HG03439 (cell line): ENCODE results near the gene MBLAC1.
"Not testable (repeated sequence)": the region's sequence is repeated elsewhere in the genome, so short reads cannot be mapped to it uniquely, and the experiment has no call there.

Source experiments
- ATAC-seq: cut with Tn5 transposase; IDR thresholded peaks from one replicate; pipeline ENCODE4 v1.9.1; 2021; ENCODE audit warnings: mild to moderate bottlenecking, moderate library complexity; ENCODE audit not compliant: unreplicated experiment

The MBLAC1 gene

DNA sequence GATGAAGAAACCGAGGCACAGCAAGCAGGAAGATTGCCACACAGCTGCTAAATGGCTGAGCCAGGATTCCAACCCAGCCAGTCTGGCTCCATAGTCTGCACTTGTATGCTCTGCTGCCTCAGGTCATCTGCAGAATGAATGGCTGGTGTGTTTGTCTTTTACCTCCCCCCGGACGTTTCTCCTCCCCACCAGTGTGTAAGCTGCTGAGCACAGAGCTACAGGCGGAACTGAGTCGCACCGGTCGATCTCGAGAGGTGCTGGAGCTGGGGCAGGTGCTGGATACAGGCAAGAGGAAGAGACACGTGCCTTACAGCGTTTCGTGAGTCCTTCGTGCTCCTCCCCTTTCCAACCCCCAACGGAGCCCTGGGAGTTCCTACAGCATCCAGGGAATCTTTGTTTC lies 4.7 kb upstream of the MBLAC1 start:
- no peak for ATAC-seq

DNA sequence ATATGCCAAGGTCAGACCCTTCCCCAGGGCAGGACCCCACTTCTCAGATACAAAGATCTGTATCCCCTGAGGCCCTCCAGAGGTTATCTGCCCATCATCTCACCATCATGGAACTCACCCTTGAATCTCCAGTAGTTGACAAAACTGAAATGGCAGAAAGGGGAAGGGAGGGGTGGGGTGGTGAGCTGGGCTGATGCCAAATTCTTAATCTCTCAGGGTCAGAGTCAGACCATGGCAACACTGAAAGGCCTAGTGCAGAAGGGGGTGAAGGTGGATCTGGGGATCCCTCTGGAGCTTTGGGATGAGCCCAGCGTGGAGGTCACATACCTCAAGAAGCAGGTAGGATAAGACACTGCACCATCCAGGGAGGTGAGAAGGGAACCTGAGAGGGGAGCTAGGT lies 4.2 kb upstream of the MBLAC1 start:
- no peak for ATAC-seq

DNA sequence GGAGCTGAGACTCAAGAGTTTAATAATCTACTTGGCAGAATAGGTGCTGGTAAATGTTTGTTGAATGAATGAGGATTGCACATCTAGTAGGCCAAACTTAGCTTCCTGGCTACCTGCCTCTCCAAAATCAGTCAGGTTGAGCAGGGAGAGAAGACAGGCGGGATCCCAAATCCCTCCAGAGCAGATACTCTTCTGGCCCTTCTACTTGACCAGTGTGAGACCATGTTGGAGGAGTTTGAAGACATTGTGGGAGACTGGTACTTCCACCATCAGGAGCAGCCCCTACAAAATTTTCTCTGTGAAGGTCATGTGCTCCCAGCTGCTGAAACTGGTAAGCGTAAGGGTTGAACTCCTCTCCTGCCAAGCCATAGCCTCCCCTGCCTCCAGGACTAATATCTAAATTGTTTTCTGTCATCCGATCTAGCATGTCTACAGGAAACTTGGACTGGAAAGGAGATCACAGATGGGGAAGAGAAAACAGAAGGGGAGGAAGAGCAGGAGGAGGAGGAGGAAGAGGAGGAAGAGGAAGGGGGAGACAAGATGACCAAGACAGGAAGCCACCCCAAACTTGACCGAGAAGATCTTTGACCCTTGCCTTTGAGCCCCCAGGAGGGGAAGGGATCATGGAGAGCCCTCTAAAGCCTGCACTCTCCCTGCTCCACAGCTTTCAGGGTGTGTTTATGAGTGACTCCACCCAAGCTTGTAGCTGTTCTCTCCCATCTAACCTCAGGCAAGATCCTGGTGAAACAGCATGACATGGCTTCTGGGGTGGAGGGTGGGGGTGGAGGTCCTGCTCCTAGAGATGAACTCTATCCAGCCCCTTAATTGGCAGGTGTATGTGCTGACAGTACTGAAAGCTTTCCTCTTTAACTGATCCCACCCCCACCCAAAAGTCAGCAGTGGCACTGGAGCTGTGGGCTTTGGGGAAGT lies 2.2 kb upstream of the MBLAC1 start:
- no peak for ATAC-seq

DNA sequence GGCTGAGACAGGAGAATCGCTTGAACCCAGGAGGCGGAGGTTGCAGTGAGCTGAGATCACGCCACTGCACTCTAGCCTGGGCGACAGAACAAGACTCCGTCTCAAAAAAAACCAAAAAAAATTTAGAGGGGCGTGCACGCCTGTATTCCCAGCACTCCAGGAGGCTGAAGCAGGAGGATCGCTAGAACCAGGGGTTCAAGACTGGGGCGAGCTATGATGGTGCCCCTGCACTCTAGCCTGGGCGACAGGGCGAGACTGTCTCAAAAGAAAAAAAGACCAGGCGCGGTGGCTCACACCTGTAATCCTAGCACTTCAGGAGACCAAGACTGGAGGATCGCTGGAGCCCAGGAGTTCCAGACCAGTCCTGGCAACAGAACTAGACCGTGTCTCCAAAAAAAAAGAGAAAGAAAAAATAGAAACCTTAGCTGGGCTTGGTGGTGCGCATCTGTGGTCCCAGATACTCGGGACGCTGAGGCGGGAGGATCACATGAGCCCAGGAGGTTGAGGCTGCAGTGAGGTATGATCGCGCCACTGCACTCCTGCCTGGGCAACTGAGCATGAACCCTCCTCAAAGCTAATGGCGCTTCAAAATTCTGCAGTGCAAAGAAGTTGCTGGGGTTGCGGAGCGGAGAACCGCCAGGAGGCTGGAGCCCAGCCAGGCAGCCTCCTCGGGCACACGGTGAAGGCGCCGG lies 382 bp upstream of the MBLAC1 start:
- ATAC-seq = peak; percentile 6

DNA sequence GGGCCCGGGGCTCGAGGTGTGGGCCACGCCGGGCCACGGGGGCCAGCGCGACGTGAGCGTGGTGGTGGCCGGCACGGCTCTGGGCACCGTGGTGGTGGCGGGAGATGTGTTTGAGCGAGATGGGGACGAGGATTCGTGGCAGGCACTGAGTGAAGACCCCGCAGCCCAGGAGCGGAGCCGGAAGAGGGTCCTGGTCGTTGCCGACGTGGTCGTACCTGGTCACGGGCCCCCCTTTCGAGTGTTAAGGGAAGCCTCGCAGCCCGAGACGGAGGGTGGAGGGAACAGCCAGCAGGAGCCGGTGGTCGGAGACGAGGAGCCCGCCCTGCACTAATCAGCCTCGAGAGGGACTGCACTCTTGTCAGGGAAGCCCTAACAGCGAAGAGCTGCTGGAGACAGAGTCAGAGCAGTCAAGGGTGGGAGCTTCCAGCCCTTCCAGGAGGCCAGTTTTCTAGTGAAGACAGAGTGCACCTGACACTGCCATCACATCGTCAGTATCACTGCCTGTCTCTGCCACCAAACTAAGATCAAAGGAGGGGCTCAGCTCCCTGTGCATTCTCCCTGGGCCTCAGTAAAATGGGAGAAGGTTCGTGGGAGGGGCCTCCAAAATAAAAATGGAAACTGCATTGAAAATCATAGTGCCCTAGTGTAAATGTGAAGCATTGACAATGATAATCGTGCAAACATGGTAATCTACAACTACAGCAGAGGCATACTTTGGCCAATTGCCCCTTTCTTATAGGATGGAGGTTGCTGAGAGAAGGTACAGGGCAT lies 1.3 kb downstream of the MBLAC1 start:
- no peak for ATAC-seq

DNA sequence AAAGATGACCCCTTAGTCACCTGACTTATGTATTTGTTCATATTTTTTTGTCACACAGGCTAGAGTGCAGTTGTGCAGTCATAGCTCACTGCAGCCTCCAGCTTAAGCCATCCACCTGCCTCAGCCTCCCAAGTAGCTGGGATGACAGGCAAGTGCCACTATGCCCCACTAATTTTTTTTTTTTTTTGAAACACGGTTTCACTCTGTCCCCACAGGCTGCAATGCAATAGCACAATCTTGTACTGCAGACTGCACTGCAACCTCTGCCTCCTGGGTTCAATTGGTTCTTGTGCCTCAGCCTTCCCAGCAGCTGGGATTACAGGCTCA lies 1.8 kb downstream of the MBLAC1 start:
- no peak for ATAC-seq

DNA sequence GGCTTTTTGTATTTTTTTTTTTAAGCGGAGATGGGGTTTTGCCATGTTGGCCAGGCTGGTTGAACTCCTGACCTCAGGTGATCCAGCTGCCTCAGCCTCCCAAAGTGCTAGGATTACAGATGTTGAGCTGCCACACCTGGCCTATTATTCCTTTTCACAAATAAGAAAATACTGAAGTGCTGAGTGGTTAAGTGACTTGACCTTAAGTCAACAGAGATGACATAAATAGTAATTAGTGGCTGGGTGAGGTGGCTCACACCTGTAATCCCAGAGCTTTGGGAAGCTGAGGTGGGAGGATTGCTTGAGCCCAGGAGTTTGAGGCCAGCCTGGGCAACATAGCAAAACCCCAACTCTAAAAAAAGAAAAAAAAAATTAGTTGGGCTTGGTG lies 3.4 kb downstream of the MBLAC1 start:
- ATAC-seq = not testable (repeated sequence)

DNA sequence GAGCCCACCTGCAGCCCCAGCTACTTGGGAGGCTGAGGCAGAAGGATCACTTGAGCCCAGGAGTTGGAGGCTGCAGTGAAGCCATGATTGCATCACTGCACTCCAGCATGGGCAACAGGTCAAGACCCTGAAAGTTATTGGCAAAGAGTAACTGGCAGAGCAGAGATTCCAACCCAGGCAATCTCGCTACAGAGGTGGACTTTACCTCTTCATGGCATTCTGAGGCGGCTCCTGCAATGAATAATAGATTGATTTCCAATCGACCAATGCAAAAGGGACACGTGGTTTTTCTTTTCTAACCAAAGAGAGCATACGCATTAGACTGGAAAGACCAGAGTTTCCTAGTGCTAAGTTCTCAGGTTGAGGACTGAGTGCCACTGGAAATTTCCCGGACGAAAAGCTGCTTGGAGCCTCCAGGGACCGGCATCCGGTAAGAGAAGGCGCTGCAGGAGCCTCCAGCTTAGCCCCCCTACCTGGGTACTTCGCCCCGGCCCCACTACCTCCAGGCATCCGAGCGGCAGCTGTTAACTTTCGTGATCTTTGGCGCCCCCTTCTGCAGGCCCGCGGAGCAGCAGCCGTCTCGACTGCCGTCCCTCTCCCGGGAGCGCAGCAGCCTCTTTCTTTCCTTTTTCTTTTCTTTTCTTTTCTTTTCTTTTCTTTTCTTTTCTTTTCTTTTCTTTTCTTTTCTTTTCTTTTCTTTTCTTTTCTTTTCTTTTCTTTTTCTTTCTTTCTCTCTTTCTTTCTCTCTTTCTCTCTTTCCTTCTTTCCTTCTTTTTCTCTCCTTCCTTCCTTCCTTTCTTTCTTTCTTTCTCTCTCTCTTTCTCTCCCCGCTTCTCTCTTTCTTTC lies 4.1 kb downstream of the MBLAC1 start:
- ATAC-seq = no peak

DNA sequence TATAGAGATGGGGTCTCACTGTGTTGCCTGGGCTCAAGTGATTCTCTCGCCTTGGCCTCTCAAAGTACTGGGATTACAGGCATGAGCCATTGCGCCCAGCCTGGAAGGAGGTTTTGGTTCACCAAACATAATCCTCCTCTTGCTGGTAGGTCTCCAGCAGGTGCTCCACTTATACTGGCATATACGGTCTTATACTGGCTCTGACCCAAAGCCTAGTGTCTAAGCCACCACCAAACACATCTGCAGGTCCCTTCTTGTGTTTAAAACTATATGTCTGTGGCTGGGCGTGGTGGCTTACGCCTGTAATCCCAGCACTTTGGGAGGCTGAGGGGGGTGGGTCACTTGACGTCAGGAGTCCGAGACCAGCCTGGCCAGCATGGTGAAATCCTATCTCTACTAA lies 5.4 kb downstream of the MBLAC1 start:
- no peak for ATAC-seq

DNA sequence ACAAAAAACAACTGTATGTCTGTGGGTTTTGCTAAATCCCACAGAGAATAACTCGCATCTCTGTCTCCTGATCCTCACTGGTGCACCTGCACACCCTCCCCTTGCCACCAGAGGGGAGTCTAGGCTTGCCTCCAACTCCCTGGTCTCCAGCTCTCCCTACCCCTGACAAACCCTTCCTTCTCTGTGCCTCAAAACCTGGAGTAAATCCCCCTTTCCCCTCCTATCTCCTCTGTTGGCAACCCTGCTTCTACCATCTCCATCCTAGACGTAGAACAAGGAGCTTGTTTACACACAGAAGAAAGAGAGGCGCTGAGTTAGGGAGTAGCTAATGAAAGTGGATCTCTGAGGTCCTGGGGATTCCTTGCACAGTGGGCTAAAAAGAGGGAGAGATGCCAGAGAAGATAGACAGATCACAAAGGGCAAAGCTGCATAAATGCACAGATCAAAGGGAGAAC lies 6.0 kb downstream of the MBLAC1 start:
- peak; percentile 59 for ATAC-seq

DNA sequence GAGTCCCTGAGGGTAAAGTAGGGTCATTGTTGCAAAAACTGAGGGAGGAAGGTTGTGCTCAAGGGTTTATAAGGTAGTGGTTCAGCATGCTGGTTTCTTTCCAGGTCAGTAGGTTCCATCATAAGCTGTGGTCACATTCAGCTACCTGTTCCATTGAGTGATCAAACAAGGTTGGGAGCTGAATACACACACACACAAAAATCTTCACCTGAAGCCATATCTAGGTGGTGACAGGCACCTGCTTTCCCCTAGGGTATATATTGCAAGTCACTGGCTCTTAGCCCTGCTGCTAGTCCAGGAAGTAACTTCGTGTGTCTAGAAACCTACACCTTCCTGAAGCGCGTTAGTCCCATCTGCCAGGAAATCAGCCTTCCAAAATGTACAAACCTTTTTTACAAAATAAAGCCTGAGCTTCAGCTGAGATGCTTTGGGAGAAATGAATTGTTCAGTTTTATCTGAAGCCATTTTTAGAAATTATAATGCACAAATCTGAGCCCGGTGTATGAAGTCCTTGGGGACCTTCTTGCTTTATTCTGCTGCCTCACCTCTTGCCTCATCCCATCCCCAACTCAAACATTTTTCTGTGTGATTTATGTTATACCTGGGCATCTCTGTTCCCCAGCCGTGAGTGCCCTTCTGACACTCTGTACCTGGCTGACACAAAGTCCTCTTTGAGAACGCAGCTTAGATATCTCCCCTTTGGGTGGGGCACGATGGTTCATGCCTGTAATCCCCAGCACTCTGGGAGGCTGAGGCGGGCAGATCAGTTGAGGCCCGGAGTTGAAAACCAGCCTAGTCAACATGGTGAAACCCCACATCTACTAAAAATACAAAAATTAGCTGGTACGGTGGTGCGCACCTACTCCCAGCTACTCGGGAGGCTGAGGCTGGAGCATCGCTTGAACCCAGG lies 11.3 kb downstream of the MBLAC1 start:
- ATAC-seq = no peak

DNA sequence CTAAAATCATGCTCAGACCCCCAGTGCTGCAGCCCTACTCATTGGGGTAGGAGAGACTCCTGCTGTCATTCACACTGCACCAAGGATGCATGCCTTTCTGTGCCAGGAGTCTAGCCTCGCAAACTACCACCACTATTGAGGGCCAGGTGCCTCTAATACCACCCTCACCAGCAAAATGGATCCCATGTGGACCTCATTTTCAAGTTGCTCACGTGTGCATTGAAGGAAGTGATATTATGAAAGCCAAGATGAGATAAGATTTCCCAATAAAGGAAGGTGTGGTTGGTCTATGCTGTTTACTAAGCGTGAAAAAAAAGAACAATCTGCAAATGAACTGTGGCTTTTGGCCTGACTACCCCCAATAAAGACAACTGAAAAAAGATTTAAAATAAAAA lies 14.8 kb downstream of the MBLAC1 start:
- no peak for ATAC-seq

DNA sequence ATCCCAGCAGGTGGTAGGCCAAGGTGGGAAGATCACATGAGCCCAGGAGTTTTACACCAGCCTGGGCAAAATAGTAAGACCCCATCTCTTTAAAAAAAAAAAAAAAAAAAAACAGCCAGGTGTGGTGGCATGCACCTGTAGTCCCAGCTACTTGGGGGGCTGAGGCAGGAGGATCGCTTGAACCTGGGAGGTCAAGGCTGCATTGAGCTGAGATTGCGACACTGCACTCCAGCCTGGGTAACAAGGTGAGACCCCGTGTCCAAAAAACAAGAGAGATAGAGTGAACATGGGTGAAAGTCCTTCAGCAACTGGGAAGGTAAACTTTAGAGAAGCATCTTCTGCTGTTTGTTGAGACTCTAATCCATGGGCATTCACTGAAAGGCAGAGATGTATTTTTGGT lies 15.7 kb downstream of the MBLAC1 start:
- ATAC-seq = no peak

DNA sequence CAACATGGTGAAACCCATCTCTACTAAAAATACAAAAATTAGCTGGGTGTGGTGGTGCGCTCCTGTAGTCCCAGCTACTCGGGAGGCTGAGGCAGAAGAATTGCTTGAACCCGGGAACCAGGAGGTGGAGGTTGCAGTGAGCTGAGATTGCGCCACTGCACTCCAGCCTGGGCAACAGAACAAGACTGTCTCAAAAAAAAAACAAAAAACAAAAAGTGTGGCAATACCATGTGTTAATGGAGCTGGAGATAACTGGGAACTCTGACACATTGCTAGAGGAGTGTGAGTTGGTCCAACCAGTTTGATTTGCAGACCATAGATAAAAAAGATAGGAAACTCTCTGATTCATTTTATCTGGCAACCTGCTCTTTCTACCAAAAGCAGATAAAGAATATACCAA lies 19.6 kb downstream of the MBLAC1 start:
- ATAC-seq = not testable (repeated sequence)

DNA sequence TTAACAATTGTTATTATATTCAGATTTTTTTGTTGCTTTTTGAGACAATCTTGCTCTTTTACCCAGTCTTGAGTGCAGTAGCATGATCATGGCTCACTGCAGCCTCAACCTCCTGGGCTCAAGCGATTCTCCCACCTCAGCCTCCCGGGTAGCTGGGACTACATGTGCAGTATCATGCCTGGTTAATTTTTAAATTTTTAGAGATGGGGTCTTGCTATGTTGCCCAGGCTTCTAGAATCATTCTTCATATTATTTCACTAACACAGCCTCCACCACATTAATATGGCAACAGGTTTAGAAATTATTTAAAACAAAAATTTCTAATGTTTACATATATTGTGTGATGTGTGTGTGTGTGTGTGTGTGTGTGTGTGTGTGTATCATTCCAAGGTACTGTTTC lies 20.5 kb downstream of the MBLAC1 start:
- no peak for ATAC-seq

DNA sequence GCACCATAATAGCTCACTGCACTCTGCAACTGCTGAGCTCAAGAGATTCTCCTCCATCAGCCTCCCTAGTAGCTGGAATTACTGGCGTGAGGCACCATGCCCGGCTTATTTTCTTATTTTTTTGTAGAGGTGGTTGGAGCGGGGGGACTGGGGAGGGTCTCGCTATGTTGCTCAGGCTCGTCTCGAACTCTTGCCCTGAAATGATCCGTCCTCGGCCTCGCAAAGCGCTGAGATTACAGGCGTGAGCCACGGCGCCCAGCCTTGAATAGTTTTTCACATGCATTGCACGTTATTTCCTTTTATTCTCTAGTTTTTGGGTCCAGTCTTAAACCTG lies 21.4 kb downstream of the MBLAC1 start:
- ATAC-seq = no peak

DNA sequence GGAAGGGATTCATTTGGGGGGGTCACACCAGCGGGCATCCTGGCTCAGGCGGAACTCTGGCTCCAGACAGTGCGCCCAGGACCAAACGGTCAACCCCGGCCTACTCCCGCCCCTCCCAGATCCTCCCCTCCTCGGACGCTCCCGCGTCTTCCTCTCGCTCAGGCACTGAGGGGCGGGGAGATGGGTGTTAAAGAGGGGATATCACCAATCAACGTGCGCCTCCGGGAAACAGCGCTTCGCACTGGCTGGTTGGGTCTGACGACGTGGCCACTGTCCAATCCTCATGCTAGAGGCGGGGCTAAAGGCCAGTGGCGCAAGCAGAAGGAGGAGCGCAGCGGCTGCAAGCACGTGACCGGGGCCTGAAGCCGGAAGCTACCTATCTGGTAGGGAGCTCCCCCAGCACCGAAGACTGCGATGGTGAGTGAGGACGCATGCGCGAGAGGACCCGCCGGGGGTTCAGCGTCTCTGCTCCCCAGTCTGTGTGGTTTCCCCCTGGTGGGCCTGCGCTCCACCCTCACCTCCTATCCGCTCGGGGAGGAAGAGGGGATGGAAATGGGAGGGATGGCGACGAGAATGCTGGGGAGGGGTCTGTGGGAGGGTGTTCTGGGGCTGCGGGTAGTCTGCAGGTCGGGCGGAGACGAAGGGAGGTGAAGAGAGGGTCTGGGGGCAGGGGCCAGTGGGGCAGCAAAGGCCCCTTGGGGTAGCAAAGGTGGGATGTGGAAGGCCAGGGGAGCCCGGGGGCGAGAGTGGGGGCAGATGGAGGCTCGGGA lies 22.0 kb downstream of the MBLAC1 start, which contains the start of gene LAMTOR4:
TSS of gene LAMTOR4 (plus strand) at position 360 of the 770 bp plus-strand sequence. CDS start at position 415, 55 bp downstream.
- peak; percentile 99 for ATAC-seq

DNA sequence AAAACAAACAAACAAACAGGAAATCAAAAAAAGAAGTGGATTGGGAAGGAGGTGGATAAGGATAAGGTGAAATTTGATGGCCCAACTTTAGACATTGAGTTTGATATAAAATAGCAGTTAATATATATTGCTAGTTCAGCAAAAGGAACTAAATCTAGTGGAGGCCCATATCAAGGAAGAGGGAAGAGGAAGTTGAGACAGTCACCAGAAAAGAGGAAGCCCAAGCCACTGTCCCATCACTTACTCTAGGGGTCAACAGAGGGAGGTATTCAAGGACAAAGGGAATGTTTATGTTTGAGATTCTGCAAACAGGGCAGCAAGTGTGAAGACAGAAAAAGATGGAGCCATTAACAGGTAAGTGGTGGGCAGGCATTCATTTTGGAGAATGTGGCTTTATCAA lies 25.6 kb downstream of the MBLAC1 start:
- ATAC-seq = no peak
